Muscle layer of colon (tissue), 2 donors: ENCODE data around the gene IER5.

Experiments used
- H3K27ac ChIP-seq: one replicate; pipeline ENCODE4 v1.7.0; 2013; ENCODE audit warnings: low read depth, mild to moderate bottlenecking, low read length, moderate library complexity
- H3K27me3 ChIP-seq, 2 donors: one replicate each; pipeline ENCODE4 v1.7.0; 2013; ENCODE audit warnings: low read length in 2 of 2, mild to moderate bottlenecking in 2 of 2; ENCODE audit not compliant: insufficient read depth in 2 of 2, control insufficient read depth in 1 of 2
- H3K36me3 ChIP-seq: one replicate; pipeline ENCODE4 v1.7.0; 2013; ENCODE audit warnings: mild to moderate bottlenecking, low read length; ENCODE audit not compliant: insufficient read depth
- H3K4me1 ChIP-seq: one replicate; pipeline ENCODE4 v1.7.0; 2013; ENCODE audit warnings: mild to moderate bottlenecking, low read length; ENCODE audit not compliant: insufficient read depth
- H3K4me3 ChIP-seq, 2 donors: one replicate each; pipeline ENCODE4 v1.7.0; 2013; ENCODE audit warnings: low read length in 2 of 2, low read depth in 1 of 2, mild to moderate bottlenecking in 1 of 2, moderate library complexity in 1 of 2
- H3K9ac ChIP-seq: one replicate; pipeline ENCODE4 v1.7.0; 2013; ENCODE audit warnings: low read length
- H3K9me3 ChIP-seq: one replicate; pipeline ENCODE4 v1.7.0; 2013; ENCODE audit warnings: mild to moderate bottlenecking, low read length
- donor health status: abdominal sarcoma.
- donor health status: Adenocarcinoma of cecum.

The IER5 gene

DNA sequence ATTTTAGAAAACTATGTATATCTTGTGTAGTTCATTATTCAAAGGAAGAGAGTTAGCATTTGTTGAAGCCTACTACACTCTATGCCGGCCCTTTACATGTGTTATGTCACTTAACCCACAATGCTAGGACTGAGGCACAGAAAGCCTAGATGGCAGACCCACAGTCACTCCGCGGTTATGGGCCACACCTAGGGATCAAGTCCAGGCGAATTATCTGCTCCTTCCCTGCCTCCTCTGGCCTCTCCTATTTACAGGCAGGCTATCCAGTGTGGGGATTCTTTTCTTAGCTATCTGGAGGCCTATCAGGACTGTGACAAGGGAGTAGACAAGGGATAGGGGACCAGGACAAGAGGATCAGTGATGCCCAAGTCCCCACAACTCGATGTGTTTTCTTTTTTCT, 33.0 kb downstream of the IER5 start:
- no peaks in the 10 kb centered on the region for H3K36me3 ChIP-seq
- no peak overlapping the region for H3K4me3 ChIP-seq
- H3K27ac ChIP-seq: no peak overlapping the region
- no peak overlapping the region for H3K9ac ChIP-seq
- no peaks in the 10 kb centered on the region for H3K9me3 ChIP-seq
- H3K4me1 ChIP-seq: no peaks in the 10 kb centered on the region
- H3K27me3 ChIP-seq: no peaks in the 10 kb centered on the region

DNA sequence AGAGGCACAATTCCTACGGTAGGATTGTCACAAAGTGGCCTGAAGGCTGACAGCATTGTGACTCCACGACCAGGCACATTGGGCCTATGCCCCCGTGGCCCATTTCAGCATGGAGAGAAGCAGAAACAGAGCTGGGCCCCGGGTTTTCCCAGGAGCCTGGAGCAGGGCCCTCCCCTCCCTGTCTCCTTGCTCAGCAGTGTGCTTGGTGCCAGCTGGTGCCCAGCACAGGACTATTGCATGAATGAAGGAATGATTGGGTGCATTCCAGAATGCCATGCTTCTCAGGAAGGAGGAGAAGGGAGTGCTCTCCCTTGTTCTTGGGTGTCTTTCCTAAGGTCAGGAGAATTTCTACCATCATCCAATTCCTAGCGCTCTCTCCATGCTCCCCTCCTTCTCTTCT, 33.7 kb downstream of the IER5 start:
- H3K4me3 ChIP-seq: no peak overlapping the region
- no peak overlapping the region for H3K9ac ChIP-seq
- H3K27me3 ChIP-seq: no peaks in the 10 kb centered on the region
- H3K36me3 ChIP-seq: no peaks in the 10 kb centered on the region
- H3K4me1 ChIP-seq: peaks cover 4% of the 10 kb centered on the region
- H3K9me3 ChIP-seq: no peaks in the 10 kb centered on the region
- no peak overlapping the region for H3K27ac ChIP-seq

DNA sequence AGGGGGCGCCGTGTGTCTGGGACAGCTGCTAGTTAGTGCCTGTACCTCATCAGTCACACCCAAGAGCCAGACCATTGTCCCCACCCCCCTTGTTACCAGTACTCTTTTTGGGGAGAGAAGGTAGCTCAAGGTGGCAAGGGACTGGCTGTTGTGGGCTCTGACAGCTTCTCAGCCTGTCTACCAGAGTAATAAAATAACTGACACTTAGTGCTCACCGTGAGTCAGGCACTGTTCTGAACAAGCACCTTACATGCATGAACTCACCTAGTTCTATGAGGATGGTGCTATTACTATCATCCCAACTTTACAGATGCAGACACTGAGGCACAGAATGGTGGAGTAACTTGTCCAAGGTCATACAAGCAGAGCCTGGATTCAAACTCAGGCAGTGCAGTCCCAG, 34.7 kb downstream of the IER5 start:
- Histone ChIP-seq H3K27ac (no peak overlapping the region), H3K4me1 (peaks cover 4% of the 10 kb centered on the region)

DNA sequence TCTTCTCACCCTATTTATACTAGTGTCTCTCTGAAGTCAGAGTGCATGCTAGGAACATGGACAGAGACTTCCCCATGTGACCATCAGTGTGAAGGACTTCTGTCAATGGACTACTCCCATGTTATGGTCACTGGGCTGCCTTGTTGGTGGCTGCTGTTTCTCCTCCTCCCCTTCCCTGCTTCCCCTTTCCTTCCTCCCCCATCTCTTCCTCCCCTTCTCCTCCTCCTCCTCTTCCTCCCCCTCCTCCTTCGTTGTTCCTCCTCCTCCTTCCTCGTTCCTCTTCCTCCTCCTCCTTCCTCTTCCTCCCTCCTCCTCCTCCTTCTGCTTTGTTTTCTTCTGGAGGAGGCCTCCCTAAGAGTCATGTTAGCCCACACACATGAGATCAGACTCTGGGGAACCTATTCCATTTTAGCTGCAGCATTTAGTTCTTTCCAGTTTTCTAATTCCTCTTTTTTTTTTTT, 35.8 kb downstream of the IER5 start:
- peaks cover 4% of the 10 kb centered on the region for H3K4me1 ChIP-seq
- H3K36me3 ChIP-seq: no peaks in the 10 kb centered on the region
- H3K4me3 ChIP-seq: no peak overlapping the region
- no peak overlapping the region for H3K27ac ChIP-seq
- no peaks in the 10 kb centered on the region for H3K27me3 ChIP-seq
- H3K9ac ChIP-seq: no peak overlapping the region
- H3K9me3 ChIP-seq: no peaks in the 10 kb centered on the region

More for the DNA sequence above, 34.7 kb downstream of the IER5 start:
- Histone ChIP-seq H3K4me3 (no peak overlapping the region), H3K27me3 (no peaks in the 10 kb centered on the region), H3K9ac (no peak overlapping the region), H3K36me3 (no peaks in the 10 kb centered on the region), H3K9me3 (no peaks in the 10 kb centered on the region)

DNA sequence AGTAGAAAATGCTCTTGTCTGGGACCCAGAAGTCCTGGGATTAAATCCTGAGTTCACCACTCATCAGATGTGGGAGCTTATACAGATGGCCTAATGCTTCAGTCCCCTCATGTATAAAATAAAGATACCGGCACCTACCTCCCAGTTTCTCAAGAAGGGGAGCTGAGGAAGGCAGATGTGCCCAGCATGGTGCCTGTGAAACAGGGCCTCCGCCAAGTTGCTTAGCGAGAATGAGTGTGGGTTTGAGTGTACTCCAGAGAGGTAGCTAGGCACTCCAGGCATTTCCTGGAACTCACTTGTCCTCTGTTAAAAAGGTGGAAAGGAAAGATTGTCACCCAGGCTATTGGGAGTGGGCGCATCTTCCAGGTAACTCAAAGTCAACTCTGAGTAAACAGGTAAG, 37.8 kb downstream of the IER5 start:
- Histone ChIP-seq H3K4me1 (peaks cover 4% of the 10 kb centered on the region), H3K4me3 (no peak overlapping the region), H3K36me3 (no peaks in the 10 kb centered on the region), H3K27ac (no peak overlapping the region), H3K27me3 (no peaks in the 10 kb centered on the region), H3K9ac (no peak overlapping the region), H3K9me3 (no peaks in the 10 kb centered on the region)

DNA sequence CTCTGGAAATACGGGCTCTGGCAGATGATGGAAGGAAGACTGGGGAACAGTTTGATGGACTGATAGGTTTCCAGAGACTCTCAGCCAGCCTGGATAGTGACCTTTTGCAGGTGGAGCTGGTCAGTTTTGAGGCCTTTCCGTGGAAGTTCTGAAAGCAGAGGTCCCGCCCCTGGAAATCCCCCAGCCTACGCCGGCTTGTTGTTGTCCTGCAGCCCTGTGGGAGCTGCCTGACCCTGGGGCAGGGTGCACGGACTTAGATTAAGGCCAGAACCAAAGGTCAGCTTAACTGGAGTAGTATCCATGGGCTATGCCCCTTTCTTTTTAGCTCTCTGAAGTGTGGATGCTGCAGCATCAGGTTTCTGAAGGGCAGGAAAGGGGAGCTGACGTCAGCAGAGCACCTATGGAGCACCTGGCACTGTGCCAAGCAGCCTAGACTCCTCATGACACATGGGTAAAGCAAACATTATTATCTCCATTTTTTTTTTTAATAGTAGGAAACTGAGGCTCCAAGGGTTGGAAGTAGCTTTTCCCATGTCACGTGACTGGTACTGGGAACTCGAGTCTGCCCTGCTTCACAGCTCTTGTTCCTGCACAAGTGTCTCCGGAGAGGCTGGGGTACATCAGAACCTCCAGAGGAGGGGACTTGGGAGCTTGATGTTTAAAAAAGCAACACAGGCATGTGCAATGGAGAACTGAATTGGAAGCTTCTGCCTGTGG, 38.5 kb downstream of the IER5 start:
- Histone ChIP-seq H3K27me3 (no peaks in the 10 kb centered on the region), H3K36me3 (no peaks in the 10 kb centered on the region), H3K27ac (no peak overlapping the region), H3K9me3 (no peaks in the 10 kb centered on the region), H3K4me1 (peaks cover 4% of the 10 kb centered on the region), H3K4me3 (no peak overlapping the region), H3K9ac (no peak overlapping the region)

DNA sequence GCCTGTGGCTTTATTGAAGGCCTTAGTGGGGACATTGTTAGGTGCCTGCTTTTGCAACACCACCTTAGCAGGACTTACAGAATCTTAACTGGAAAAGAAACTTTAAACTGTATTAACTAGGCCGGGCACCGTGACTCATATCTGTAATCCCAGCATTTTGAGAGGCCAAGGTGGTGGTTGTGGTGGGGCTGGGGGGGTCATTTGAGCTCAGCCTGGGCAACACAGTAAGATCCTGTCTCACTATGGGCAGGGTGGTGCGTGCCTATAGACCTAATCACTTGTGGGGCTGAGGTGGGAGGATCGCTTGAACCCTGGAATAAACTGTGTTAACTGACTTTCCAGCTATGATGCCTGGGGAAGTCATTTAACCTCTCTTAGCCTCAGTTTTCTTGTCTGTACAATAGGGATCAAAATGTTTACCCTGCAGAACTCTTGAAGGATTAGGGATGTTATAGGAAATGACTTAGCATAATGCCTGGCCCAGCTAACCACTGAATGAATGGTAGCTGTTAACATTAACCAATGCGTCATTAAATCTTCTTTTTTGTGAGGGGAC, 39.5 kb downstream of the IER5 start:
- Histone ChIP-seq H3K4me3 (no peak overlapping the region), H3K27me3 (no peaks in the 10 kb centered on the region), H3K9ac (no peak overlapping the region), H3K36me3 (no peaks in the 10 kb centered on the region), H3K9me3 (no peaks in the 10 kb centered on the region), H3K27ac (no peak overlapping the region), H3K4me1 (peaks cover 4% of the 10 kb centered on the region)

DNA sequence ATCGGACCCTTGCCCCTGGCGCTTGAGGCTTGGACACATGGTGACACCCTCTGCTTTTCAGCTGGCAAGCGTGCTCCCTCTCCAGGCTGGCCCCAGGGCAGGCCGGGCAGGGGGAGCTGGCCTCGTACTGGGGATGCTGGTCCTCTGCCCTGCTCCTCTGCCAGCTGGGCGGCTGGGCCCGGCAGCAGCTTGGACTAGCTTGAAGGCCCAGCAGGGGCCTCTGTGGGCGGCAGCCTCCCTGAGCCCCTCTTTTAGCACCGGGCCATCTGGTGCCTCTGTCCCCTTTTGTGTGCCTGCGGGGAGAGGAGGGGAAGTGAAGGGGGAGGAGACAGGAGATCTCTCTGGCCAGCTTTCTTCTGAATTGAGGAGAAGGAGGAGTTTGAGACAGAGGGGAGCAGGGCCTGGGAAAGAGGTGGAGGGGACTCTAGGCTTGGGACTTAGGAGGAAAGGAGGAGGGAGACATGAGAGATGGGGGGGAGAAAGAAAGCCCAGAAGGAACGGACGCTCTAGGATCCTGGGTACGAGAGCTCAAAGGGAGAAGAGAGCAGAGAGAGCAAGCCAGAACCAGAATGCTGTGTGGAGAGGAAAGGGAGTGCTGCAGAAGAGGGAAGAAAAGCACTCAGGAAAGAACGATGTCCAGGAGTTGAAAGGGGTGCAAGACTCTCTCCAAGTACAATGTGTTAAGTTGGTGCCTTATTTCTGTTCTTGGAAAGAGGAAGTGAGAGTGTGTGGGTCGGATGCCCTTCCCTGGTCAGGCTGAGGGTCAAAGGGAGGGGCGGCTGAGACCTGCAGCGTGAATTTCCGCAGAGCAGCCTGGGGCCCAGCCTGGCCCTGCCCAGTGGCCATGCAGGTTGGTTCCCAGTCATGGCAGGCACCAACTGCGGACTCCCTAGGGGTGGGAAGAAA, 40.3 kb downstream of the IER5 start:
- no peak overlapping the region for H3K9ac ChIP-seq
- no peak overlapping the region for H3K27ac ChIP-seq
- H3K36me3 ChIP-seq: no peaks in the 10 kb centered on the region
- peaks cover 4% of the 10 kb centered on the region for H3K4me1 ChIP-seq
- H3K9me3 ChIP-seq: no peaks in the 10 kb centered on the region
- no peak overlapping the region for H3K4me3 ChIP-seq
- H3K27me3 ChIP-seq: no peaks in the 10 kb centered on the region

DNA sequence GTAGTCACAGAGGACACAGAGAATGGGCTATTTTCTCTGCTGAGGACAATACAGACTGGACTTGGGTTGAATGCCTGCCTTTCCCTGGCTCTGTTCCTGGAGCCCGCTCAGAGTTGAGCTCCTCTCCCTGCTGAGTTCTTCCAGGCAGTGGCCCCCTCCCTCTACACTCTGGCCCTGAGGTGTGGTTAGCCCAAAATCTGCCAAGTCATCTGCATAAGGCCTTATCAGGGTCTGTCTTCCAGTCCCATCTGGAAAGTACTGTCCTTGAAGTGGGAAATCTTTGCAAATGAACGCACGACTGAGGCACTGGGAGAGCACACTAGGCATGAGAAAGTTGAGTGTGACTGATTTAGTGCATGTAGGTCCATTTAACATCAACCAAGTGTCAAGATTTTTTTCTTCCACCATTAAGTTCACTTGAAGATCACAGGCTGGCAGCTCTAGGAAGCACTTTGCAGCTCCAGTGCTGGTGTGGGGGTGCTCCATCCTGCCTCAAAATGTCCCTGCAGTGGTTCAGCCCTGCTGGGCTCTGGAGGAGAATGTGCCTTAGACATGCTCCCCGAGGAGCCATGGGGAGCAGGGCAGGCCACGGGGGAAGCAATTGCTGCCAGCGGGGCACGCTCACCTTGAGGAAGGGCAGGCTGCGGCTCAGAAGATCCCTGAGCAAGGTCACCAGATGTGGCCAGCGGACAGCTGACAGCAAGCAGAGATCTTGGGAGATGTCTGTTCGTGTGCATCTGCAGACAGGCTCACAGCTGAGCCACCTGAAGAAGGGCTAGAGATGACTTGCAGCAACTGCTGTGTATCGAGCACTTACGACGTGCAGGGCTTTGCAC, 41.5 kb downstream of the IER5 start:
- Histone ChIP-seq H3K9ac (no peak overlapping the region), H3K4me3 (no peak overlapping the region), H3K4me1 (peaks cover 8% of the 10 kb centered on the region), H3K36me3 (no peaks in the 10 kb centered on the region), H3K9me3 (no peaks in the 10 kb centered on the region), H3K27ac (no peak overlapping the region), H3K27me3 (no peaks in the 10 kb centered on the region)

DNA sequence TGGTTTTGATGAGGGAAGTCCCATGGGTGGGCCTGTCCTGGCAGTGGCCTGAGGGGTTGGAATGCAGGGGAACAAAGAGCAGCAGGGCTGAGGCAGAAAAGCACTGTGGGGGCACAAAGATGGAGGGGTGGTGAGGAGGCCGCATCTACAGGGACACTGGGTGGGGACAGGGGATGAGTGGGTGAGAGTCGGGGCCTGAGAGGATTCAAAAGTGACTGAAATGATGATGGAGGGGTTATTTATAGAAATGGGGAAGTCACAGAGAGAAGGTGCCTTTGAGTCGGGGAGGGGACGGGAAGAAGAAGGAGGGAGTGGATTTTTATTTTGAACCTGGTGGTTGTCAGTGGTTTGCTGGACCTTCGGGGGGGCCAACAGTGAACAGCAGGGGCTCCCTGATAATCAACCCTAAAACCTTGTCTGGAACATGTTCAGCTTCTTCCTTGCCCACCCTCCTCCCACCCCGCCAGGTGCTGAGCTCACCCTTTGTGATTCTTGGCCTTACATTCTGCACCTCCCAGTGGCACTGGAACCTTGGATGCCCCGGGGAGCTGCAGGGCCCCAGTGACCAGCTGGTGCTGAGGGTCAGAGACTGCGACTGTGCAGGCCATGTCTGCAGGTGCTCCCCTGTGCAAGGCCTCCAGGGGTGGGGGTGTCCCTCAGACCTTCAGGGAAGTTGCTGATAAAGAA, 42.9 kb downstream of the IER5 start:
- Histone ChIP-seq H3K27me3 (no peaks in the 10 kb centered on the region), H3K9ac (no peak overlapping the region), H3K4me1 (peaks cover 22% of the 10 kb centered on the region), H3K27ac (no peak overlapping the region), H3K9me3 (no peaks in the 10 kb centered on the region), H3K4me3 (no peak overlapping the region), H3K36me3 (no peaks in the 10 kb centered on the region)
